NT2/D1 (cell line): ENCODE data around the gene NTRK2.

Experiments used
- DNase-seq: peaks from one replicate; pipeline ENCODE4 v3.0.0-alpha.2; 2011; ENCODE audit warnings: low read depth, low spot score
- H3K27me3 ChIP-seq: 2 replicates; pipeline ENCODE4 v1.6.0; 2011; ENCODE audit warnings: mild to moderate bottlenecking; ENCODE audit not compliant: insufficient read length, insufficient read depth
- H3K36me3 ChIP-seq: 2 replicates; pipeline ENCODE4 v1.6.1; 2011; ENCODE audit warnings: mild to moderate bottlenecking, low read length, mixed read lengths; ENCODE audit not compliant: insufficient read depth, insufficient read length
- H3K4me1 ChIP-seq: 2 replicates; pipeline ENCODE4 v1.5.1; 2011; ENCODE audit not compliant: insufficient read depth, insufficient read length
- H3K4me3 ChIP-seq: 2 replicates; pipeline ENCODE4 v1.5.1; 2011; ENCODE audit warnings: low read depth; ENCODE audit not compliant: insufficient read length
- H3K9ac ChIP-seq: 2 replicates; pipeline ENCODE4 v1.6.0; 2011; ENCODE audit warnings: low read depth; ENCODE audit not compliant: insufficient read length
- H3K9me3 ChIP-seq: 2 replicates; pipeline ENCODE4 v1.5.1; 2011; ENCODE audit warnings: mild to moderate bottlenecking, low read length; ENCODE audit not compliant: insufficient read depth
- SUZ12 ChIP-seq: IDR thresholded peaks from 2 replicates; pipeline ENCODE4 v1.6.1; 2011; ENCODE audit not compliant: insufficient read length, insufficient read depth; ENCODE audit errors: extremely low read depth
- YY1 ChIP-seq: IDR thresholded peaks from 2 replicates; pipeline ENCODE4 v1.6.1; 2011; ENCODE audit not compliant: insufficient read length, insufficient read depth
- ZNF274 ChIP-seq: IDR thresholded peaks from 2 replicates; pipeline ENCODE4 v1.6.1; 2011; ENCODE audit warnings: mild to moderate bottlenecking, low read depth, low read length

Gene NTRK2

GRCh38 chr9:84966876-84967830 is 297.6 kb downstream of the NTRK2 start:
- peak; percentile 38 for DNase-seq
- no peak for TF ChIP-seq SUZ12
- Histone ChIP-seq H3K27me3 (no peaks in the 10 kb centered on the region), H3K4me3 (no peak overlapping the region), H3K9me3 (no peaks in the 10 kb centered on the region), H3K4me1 (no peaks in the 10 kb centered on the region), H3K9ac (no peak overlapping the region), H3K36me3 (no peaks in the 10 kb centered on the region)

DNA sequence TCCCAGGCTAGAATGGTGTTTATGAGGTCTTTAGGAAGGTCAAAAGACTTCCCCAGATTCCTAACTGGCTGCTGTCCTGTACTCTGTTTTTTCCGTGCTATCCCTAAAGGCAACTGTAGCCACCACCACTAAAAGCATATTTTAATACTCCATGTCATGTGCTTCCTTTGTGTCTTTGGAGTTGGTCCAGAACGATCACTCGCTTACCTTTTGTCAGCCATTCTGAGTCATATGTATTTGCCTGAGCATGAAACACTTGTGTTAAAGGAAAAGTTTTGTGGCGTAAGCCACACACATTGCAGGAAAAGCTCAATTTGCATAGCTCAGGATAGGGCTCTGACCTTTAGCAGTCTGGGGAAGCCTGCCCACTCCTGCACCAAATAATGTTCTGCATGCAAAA is 299.6 kb downstream of the NTRK2 start:
- no peak for DNase-seq
- Histone ChIP-seq H3K9me3 (no peaks in the 10 kb centered on the region), H3K4me3 (no peak overlapping the region), H3K9ac (no peak overlapping the region), H3K27me3 (no peaks in the 10 kb centered on the region), H3K36me3 (no peaks in the 10 kb centered on the region), H3K4me1 (no peaks in the 10 kb centered on the region)
- TF ChIP-seq YY1 (no peak), SUZ12 (no peak), ZNF274 (no peak)

- Histone ChIP-seq H3K27me3 (no peaks in the 10 kb centered on the region), H3K4me3 (no peak overlapping the region), H3K4me1 (no peaks in the 10 kb centered on the region), H3K9ac (no peak overlapping the region), H3K9me3 (no peaks in the 10 kb centered on the region), H3K36me3 (no peaks in the 10 kb centered on the region)
- TF ChIP-seq YY1, result no peak
- TF ChIP-seq ZNF274, result no peak
- no peak for TF ChIP-seq SUZ12
- no peak for DNase-seq
These were observed 300.2 kb downstream of the NTRK2 start for GRCh38 chr9:84969736-84970135.

DNA sequence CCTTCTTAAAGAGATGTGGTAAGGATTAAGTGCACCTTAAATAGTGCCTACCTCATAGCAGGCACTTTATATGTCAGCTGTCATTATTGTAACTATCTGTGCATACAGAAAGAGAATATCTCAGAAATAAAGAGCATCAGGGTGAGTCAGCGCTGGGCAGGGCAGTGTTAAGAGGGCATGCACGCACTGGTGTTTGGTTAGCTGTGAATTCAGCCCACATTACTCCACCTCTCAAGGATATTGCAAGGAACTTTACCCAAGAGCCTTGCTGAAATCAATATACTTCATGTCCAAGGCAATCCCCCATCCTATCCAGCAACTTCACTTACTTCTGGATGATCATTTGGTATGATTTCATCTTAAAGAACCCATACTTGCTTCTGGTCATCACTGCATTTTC is 300.9 kb downstream of the NTRK2 start:
- Histone ChIP-seq H3K9me3 (no peaks in the 10 kb centered on the region), H3K4me1 (no peaks in the 10 kb centered on the region), H3K9ac (no peak overlapping the region), H3K4me3 (no peak overlapping the region), H3K36me3 (no peaks in the 10 kb centered on the region), H3K27me3 (no peaks in the 10 kb centered on the region)
- TF ChIP-seq YY1 (no peak), SUZ12 (no peak), ZNF274 (no peak)
- DNase-seq, result no peak

- TF ChIP-seq SUZ12 (no peak), ZNF274 (no peak), YY1 (no peak)
- H3K9ac ChIP-seq, result no peak overlapping the region
- no peaks in the 10 kb centered on the region for H3K4me1 ChIP-seq
- no peaks in the 10 kb centered on the region for H3K36me3 ChIP-seq
- no peak overlapping the region for H3K4me3 ChIP-seq
- H3K9me3 ChIP-seq, result no peaks in the 10 kb centered on the region
- no peaks in the 10 kb centered on the region for H3K27me3 ChIP-seq
- DNase-seq, result no peak
These were observed 302.0 kb downstream of the NTRK2 start for GRCh38 chr9:84971571-84971970.

DNA sequence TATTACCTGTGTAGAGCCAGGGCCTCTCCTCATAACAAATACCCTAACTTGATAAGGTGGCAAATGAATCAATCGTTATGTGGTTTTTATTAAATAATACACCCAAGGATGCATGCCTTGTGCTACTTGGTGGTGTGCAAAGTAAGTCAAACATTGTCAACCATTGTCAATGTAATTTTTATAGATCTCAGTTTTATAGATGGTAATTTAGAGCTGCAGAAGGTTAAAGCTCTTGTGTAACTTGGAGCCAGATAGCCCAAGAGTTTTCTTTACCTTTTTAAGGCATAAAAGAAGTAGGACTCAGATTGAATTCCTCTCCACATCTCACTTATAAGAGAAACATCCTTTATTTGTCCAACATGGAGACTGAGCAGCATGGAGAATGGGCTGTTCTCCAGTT is 304.7 kb downstream of the NTRK2 start:
- H3K9me3 ChIP-seq, result no peaks in the 10 kb centered on the region
- TF ChIP-seq YY1, result no peak
- no peak for TF ChIP-seq SUZ12
- TF ChIP-seq ZNF274, result no peak
- H3K27me3 ChIP-seq, result no peaks in the 10 kb centered on the region
- H3K4me1 ChIP-seq, result no peaks in the 10 kb centered on the region
- H3K36me3 ChIP-seq, result no peaks in the 10 kb centered on the region
- DNase-seq, result no peak
- H3K9ac ChIP-seq, result no peak overlapping the region
- no peak overlapping the region for H3K4me3 ChIP-seq

DNA sequence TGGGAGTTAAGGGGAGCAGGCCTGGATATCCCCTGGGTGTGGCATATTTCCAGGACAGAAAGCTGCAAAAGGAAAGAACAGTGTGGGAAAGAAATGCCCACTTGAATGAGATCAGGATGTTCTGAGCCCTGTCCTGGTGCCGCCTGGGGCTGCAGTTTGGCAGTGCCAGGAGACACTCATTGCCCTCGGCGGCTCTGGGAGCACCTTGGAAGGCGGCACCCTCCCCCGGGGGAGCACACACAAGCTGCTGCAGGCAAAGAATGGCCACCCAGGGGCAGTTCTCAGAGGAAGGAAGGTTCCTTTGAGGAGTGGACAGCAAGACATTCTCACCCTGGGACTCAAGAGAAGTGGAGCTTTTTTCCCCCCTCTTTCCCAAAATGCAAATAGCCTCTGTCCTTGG is 305.3 kb downstream of the NTRK2 start:
- no peaks in the 10 kb centered on the region for H3K27me3 ChIP-seq
- no peak overlapping the region for H3K4me3 ChIP-seq
- no peak for DNase-seq
- H3K36me3 ChIP-seq, result no peaks in the 10 kb centered on the region
- TF ChIP-seq YY1 (no peak), ZNF274 (no peak), SUZ12 (no peak)
- no peak overlapping the region for H3K9ac ChIP-seq
- no peaks in the 10 kb centered on the region for H3K9me3 ChIP-seq
- no peaks in the 10 kb centered on the region for H3K4me1 ChIP-seq
